Left cardiac atrium (tissue), 4 donors: Measurements from ENCODE around the gene SH3YL1. TPM values are rescaled to one million over a fixed set of nuclear protein-coding genes. Genes with fewer than 3 reads are reported as not detected.

ENCODE experiments used
- ATAC-seq, 2 donors: fragments of 200-7000 bp; cut with Tn5 transposase; one replicate each; pipeline ENCODE4 v1.9.1; 2020; ENCODE audit warnings: mild to moderate bottlenecking in 2 of 2, moderate library complexity in 2 of 2
- DNase-seq: peaks from one replicate; pipeline ENCODE4 v3.0.0-alpha.2; 2020
- intact Hi-C, 2 donors: fragments of 100-400 bp; cut with DNase I; formaldehyde crosslinking; loops; one replicate each; pipeline versions ENCODE4 v1.14.1 to v1.15.1; 2022 to 2023
- total RNA-seq, 2 donors: library from RNA; stranded (reverse); fragmentation: NEBNext Ultra II Directional; extraction: Animal tissue kit (Norgen Biotek cat#: 25700); gene quantifications; one replicate each; pipeline ENCODE4 v1.2.1, GENCODE V29; 2021
- donor health status: DM: no; HTN: yes; CAD: no.
- donor health status: DM: no; HTN: yes; CAD: no; lungs with severe emphysema.
- donor health status: DM: yes; HTN: yes; CAD: no.
- donor health status: Dilated cardiomyopathy.

The SH3YL1 gene
- total RNA-seq, 2 donors from 2014 or later, result 13.8 to 14.0 TPM

DNA sequence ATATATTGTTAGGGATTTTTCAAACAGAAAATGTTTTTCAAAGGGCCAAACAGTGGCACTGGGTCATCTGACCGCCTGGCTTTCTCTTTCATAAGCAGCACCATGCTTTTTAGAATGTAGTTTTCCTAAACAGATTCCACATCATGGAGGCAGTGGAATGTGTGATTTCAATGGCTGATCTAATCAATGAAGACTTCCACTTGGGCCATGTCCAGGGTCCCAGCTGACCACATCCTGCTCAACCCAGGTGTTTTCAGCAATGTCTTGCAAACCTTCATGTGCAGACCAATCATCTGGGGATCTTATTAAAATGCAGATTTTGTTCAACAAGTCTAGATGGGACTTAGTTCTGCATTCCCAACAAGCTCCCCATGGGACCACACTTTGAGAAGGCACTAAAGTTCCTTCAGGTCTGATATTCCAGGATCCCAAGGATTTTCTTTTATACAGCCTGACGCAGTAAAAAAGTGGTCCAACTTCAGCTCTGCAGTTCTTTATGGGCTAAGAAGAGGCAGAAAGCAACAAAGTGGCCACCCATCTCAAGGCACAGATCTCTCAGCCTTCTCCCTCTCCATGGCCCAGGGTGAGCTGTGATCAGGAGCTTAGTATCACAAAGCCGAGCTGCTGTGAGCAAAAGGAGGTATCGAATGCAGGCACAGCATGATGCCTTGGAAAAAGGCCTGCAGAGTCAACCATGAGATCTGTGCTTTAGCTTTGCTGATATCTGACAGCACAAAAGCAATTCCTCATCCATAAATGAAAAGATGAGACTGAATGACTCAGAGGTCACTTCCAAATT lies 20.4 kb upstream of the SH3YL1 start:
- ATAC-seq (no peak), DNase-seq (no peak)
- intact Hi-C loops, result no loop called here

DNA sequence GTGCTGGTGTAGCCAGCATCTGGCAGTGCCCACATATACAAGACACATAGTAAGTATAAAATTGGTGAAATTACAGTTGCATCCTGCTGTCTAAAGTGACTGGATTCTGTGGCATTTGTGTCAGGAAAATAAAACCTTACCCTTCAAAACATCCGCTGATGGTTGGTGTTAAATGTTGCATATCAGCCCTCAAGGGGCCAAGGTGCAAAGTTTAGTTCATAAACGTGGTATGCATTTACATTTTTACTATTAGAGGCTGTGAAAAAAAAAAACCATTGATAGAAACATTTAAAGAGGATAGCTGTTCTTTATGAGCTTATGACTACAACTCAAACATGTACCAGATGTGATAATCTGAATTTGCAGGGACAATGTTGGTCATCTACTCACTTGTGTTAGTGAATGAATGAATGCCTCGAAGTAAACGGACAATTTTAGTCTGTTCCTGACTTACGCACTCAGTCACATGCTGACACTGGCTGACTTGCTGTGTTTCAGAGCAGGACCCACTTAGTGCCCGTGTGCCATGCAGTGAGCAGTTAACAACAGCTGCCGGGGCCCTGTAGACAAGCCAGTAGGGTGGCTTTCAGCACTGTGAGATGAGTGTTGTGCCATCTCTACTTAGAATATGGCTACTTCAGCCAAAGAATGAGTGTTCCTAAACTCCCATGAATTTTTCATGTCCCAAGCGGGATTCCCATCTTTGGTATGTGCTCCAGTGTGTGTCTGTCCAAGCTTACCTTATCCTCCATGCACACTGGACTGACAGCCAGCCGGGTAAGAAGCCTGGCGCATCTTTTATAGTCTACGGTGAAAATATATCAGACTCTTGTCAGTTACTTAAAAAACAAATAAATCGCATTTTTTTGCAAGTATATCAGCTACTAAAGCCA lies 18.8 kb upstream of the SH3YL1 start:
- intact Hi-C loops, result no loop called here
- no peak for DNase-seq
- ATAC-seq, result no peak

DNA sequence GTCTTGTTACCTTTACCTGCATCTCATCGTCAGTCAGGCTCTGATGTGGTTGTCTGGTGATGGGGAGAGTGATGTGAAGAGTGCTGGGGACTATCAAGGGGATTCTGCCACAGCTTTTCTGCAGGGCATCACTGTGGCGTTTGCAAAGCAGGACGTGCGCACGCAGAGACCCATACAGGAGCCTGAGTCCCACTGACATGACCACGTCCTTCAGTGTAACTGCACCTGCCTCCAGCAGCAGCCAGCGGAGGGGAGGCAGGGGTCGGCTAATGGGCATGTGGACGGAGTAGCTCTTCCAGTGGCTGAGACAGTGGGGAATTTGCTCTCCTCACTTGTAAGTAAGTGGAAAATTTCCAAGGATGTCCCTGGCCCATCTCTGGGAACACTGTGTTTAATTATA lies 17.5 kb upstream of the SH3YL1 start:
- ATAC-seq, result no peak
- intact Hi-C loops, result no loop called here

DNA sequence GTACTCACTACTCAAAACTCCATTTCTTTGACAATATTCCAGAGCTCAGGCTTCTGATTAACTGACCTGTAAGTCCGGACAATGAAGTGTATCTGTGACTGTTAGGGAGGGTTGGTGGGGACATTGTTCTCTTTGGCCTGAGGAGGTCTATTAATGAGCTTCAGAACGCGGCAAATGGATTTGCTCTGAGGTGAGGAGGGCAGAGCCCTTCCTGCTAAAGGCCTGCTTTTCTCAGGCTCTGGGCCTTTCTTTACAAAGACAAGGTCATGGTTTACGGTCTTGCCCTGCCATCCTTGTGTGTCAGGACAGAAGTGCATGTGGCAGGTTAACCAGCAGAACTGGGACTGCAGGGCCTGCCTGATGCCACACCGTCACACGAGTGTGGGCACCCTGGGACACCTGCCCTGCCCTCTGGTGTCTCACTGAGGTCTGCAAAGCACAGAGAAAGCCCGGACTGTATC lies 16.8 kb upstream of the SH3YL1 start:
- ATAC-seq (no peak), DNase-seq (no peak)
- intact Hi-C loops, result no loop called here

More for the DNA sequence above, 17.5 kb upstream of the SH3YL1 start:
- DNase-seq, result no peak

DNA sequence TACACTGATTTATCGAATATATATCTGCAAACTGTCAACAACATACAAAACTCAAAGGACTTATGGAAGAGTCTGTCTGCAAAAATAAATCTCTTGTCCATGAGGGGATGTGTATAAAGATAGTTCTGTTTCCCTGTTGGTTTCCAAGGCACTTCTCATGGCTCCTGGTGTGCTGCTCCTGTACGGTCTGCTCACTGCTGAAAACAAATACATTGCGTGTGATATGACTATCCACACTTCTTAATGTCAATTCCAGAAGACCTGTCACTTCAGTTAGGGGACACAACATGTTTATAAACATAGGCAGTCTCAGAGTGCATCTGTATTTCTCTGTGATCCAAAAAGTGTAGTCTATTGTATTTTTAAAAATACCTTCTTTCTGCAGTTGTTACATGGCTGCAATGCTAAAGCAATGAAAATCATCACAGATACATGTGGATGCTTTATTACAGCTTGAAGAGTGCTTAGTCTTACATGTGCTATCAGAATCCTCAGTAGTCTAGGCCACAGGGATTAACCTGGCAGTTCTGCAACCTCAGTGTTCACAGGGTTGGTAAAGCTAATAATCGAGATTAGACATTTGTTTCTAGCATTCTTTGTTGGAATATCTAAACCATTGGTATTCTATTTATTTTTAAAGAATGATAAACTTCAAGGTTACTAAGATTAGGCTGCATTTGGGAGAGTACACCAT lies 16.3 kb upstream of the SH3YL1 start:
- intact Hi-C loops, result no loop called here
- ATAC-seq, result no peak
- no peak for DNase-seq

DNA sequence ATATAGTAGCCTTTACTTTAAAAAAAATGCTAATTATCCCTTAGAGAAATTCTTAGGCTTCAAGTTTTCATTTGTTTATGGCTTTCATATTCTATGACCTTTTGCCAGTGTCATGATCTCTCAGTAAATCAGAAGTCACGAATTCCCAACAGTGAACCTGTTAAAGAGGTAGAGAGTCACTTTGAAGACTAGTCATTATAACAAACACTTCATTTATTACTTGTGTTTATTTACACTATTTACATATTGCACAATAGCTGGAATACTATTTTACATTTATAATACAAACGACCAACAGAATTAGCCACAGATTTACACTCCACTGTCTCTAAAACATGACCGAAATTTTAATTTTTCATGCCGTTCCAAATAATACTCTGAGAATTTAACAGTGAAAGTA lies 15.5 kb upstream of the SH3YL1 start:
- intact Hi-C loops, result no loop called here
- ATAC-seq, result no peak
- no peak for DNase-seq

DNA sequence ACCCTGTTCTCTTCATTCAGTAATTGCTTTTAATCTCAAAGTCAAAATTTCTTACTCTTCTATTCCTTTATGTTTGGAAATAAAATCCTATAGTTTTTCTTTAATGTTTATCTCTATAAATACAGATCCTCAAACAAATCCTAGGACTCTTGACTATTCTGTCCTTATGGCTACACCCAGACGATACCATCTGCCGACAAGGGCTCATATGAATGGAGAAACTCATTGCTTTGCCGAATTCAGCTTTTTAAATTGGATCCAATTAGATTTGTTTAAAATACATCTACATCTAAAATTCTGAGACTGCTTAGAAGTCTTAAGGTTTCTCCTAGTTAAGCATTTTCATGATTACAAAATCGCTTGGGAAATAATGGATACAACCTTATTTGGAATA lies 15.1 kb upstream of the SH3YL1 start:
- DNase-seq, result no peak
- no peak for ATAC-seq
- intact Hi-C loops, result no loop called here

DNA sequence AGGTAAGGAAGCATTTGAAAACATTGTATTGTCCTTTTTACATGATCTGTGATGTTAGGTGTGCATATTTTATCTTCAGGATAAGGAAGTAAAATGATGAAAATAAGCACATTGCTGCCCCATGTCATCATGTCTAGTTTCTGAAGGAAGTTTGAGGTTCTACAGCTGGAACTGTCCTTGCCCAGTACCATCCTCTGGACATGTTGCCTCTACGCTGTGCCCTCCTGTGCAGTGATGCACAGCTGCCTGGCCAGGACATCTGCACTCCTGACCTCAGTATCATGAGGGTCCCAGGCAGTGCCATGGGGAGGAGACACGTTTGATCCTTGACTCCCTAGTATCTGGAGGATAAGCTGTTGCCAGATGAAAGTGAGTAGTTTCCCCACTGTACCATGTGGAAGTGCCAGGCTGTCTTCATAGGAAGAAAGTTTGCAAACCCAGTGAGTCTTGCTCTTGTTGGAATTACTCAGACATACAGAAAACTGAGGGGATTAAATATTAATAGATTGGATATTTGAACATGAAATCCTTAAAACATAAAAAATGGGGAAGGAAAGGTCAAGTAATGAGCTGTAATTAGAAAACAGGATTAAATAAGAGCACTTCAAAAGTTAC lies 14.6 kb upstream of the SH3YL1 start:
- intact Hi-C loops, result no loop called here
- DNase-seq (no peak), ATAC-seq (no peak)

DNA sequence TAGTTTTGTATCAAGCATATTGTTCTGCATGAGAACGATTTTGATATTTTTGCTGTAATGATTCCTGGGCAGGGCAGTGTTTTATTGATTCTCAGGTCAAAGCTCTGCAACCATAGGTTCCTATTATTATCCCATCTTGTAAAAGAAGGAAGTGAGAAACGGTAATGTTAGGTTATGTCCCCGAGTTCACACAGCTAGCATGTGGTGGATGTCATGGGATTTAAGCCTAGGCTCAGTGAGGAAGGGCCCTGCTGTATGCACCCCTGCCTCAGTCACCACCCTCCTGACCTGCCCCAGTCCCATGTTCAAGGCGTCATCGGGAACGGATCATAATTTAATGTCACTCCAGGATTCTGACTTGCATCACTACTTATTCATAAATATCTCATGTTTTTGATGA lies 11.6 kb upstream of the SH3YL1 start:
- intact Hi-C loops, result no loop called here
- DNase-seq (no peak), ATAC-seq (no peak)

DNA sequence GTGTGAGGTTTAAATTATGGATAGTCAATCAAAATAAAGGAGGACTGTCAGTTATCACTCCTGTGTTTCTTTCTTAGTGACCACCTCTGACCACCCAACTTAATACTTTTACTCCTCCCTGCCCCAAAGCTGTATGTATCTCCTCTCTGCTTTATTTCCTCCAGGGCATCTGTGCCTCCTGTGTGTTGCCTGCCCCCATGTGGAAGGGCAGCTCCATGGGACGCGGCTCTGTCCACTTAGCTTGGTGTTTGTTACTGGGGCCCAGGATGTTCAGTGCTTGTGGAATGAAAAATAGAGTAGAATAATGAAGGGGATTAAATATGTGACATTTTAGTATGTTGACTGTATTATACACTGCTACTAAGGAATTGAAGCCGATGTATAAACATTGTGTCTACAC lies 10.7 kb upstream of the SH3YL1 start:
- ATAC-seq (no peak), DNase-seq (no peak)
- intact Hi-C loops, result no loop called here

DNA sequence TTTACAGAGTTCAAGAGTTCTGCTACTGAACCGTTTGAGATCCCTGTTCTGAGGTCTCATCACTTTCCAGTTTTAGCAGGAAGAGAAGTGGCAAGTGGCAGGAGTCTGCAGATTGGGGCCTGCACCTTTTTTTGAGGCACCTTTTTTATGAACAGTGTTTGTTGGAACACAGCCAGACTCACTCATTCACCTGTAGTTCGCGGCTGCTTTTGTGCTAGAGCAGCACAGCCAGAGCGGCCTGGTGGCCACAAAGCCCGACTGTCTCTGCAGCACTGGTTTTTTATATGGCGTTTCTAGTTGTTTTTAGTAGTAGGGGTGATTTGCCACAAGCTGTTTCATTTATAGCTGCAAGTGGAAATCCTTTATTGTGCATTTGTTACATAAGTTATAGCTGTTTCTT lies 9.5 kb upstream of the SH3YL1 start:
- ATAC-seq, result no peak
- intact Hi-C loops, result no loop called here
- no peak for DNase-seq

DNA sequence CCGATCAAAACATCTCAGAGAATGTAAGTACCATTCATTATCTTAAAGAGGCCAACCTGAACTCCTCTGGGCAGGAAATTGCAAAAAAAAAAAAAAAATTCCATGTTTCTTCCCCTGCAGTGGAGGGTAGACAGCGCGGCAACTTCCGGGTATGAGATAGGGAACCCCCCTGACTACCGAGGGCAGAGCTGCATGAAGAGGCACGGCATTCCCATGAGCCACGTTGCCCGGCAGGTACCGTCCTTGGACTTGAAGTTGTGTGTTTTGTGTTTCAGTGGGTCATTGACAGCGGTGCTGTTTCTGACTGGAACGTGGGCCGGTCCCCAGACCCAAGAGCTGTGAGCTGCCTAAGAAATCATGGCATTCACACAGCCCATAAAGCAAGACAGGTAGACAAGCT lies 8.1 kb upstream of the SH3YL1 start:
- intact Hi-C loops, result no loop called here
- ATAC-seq (no peak), DNase-seq (no peak)

DNA sequence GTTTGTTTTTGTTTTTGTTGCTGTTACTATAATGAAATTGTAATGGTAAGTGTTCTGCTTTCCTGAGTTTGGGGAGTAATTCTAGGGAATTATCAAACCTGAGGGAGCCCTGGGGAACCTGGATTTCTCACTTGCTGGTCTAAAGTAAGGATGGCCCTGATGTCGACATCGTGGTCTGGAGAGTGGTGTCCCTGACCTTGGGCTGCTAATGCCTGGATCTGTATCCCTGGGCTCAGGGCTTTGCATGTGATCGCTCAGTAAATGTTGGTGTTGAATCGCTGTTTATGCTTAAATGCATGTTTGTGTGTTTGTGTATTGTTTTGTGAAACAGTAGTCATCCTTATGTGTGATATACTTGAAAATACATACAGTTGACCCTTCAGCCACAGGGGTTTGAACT lies 7.0 kb upstream of the SH3YL1 start:
- no peak for DNase-seq

DNA sequence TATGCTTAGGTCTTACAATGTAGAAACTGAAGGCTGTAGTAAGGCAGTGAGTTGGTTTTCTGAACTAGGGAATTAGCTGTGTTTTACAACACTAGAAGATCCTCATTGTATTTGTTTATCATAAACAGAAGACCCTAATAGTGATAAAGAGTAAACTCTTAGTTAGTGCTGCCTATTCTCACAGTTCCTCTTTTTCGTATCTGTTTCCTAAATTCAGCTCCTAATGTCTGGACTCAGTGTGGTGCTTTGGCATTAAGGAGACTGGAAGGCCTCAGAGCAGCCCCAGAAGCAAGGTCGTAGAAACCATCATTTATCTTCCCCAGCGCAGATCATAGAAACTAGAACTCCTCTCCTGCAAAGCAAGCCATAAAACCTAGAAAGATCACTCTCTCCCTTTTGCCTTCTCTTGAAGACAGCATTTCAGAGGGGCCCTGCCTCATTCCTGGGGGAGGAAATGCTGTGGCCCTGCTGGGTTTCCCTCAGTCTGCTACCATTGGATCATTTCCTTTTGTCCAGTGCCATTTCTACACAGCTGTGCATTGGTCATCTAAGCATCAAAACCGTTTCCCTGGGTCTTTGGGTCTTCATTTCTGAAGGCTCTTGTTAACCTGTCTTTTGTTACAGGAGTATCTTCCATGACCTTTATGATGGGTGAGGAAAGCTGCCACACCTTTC lies 5.7 kb upstream of the SH3YL1 start:
- intact Hi-C loops, result no loop called here
- DNase-seq (no peak), ATAC-seq (no peak)

More for the DNA sequence above, 7.0 kb upstream of the SH3YL1 start:
- no peak for ATAC-seq
- intact Hi-C loops, result no loop called here

DNA sequence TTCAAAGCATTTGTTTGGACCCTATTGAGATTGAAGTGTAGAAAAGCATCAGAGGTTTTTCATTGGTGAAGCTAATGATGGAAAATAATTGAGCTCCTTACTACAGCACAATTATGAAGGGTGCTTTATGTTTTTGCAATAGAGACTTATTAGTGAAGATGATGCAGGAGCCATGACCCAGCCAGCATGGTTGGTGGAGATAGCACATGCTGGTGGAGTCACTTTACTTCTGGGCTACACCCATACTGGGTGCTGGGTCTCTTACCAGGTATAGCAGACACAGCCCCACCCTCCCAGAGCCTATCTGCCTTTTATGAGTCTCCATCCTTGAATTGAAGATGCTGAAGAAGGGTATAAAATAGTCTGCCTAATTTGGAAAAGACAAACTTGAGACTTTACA lies 4.5 kb upstream of the SH3YL1 start:
- intact Hi-C loops, result no loop called here
- DNase-seq (no peak), ATAC-seq (no peak)

DNA sequence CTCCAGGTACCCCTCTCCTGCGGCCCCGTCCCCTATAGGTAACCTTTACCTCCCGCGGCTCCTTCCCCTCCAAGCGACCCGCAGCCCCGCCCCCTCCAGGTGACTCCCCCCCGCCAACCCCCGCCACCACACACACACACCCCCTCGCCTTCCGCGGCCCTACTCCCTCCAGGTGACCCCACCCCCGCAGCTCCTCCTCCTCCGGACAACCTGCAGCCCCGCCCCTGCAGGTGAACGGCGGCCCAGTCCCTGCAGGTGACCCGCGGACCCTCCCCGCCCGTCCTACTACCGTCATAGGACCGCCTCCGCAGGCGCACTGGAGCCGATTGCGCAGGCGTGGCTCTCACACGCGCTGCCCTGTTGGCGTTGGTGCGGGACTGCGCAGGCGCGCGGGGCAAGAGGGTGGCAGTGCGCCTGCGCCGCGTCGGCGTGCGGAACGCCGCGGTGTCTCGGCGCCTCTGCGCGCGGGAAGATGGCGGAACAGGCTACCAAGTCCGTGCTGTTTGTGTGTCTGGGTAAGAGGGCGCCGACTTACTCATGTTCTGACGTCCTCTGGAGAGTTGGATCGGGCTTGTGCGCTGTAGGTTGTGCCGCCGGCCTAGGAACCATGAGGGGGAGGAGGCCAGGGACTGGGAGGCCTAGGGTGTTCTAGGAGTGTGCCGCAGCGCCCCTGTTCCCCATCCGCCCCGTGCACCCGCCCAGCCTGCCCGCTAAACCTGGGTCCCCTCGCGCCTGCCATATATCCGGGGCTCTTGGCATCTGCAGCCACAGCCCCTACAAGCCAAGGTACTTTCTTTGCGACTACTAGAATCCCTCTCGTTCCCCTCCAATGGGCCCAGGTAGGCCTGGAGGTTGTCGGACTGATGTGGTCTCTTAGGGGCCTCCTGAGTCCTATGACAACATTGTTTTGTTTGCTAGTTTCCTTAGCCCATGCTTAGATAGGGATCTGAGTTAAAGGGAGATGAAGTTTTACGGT lies 949 bp upstream of the SH3YL1 start, which contains the start of gene ACP1:
Gene ACP1, plus strand, starts transcription at position 455 of the 976 bp plus-strand sequence. Its CDS starts 18 bp downstream, at position 473.
- intact Hi-C loops, result no loop called here
- ATAC-seq, result peak; percentile 98
- peak; percentile 96 for DNase-seq

DNA sequence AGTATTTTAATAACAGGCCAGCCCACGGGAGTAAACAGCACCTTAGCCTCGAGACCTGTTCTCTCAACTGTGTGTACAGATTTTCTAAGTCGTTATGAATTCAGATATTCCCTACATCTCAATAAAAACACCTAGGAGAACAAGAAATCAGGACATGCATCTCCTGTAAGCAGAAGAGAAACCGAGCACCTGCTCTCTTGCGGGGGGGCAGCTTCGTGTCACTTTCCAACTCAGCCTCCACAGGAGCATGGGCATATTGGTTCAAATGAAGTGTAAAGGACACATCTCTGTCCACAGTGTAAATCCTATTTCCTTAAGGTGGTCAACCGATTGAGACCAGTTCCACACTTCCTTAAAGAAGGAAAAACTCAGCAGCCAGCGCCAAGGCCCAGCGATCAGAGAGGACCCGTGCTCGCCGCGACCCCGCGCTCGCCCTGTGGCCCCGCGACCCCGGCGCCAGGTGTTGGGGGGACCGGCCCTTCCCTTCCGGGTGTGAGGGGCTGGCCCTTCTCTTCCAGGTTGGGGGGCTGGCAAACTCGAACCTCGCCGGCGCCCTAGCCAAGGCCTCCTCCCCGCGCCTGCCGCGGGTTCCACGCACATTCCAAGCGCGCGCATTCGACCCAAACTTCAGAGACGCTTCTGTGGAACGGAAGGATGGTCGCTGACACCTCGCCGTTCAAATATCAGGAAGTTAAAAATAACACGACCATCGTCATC lies 652 bp downstream of the SH3YL1 start:
- DNase-seq (no peak), ATAC-seq (no peak)
- intact Hi-C loops, result no loop called here
